K562 (cell line): ENCODE measurements around the gene USP44. TPM values are rescaled to one million over a fixed set of nuclear protein-coding genes. Genes with fewer than 3 reads are reported as not detected.

Source experiments
- ATF4 ChIP-seq: fragments of 450-650 bp; formaldehyde crosslinking; IDR thresholded peaks from 2 replicates; pipeline ENCODE4 v1.4.0; 2022; ENCODE audit warnings: mild to moderate bottlenecking, moderate library complexity
- CREB3L1 ChIP-seq: fragments of 450-650 bp; IDR thresholded peaks from 2 replicates; pipeline ENCODE4 v1.6.1; 2014; ENCODE audit warnings: low read depth, mild to moderate bottlenecking, moderate library complexity, borderline replicate concordance
- ELF4 ChIP-seq: fragments of 450-650 bp; formaldehyde crosslinking; IDR thresholded peaks from 2 replicates; pipeline ENCODE4 v1.4.0; 2022; ENCODE audit warnings: missing genetic modification characterization
- HMGN3 ChIP-seq: IDR thresholded peaks from 2 replicates; pipeline ENCODE4 v1.6.1; 2011; ENCODE audit warnings: borderline replicate concordance, low read depth, mild to moderate bottlenecking, mixed read lengths, low read length; ENCODE audit not compliant: insufficient read length; ENCODE audit errors: extremely low read depth
- MGA ChIP-seq: fragments of 450-650 bp; IDR thresholded peaks from 2 replicates; pipeline ENCODE4 v1.6.1; 2016; ENCODE audit warnings: mild to moderate bottlenecking, moderate library complexity
- NFATC3 ChIP-seq: fragments of 450-650 bp; IDR thresholded peaks from 2 replicates; pipeline ENCODE4 v1.6.1; 2017; ENCODE audit warnings: mild to moderate bottlenecking
- TCF7L2 ChIP-seq: fragments of 150-350 bp; IDR thresholded peaks from 2 replicates; pipeline ENCODE4 v1.6.1; 2016; ENCODE audit warnings: low read depth, mild to moderate bottlenecking, low read length, moderate library complexity
- polyA plus RNA-seq, 8 experiments: library from polyadenylated mRNA; depleted of rRNA in 4 of 8; stranded (reverse) in 5 of 8; unstranded in 3 of 8; fragments of >200 nt; fragmentation: Nextera tagmentation in 2 of 8; fragmentation: Illumina TruSeq in 1 of 8; extraction: Ambion mirVana in 2 of 8; extraction: Trizol in 1 of 8; gene quantifications; 2 replicates each; pipeline versions ENCODE4 v1.2.1 to v1.2.3, GENCODE V29; 2011 to 2014; ENCODE audit warnings: inconsistent platforms in 1 of 8, missing spikeins in 1 of 8
- total RNA-seq, 7 experiments: library from RNA; depleted of rRNA in 6 of 7; stranded (reverse); fragments of >200 nt in 6 of 7; fragmentation: Illumina TruSeq in 2 of 7; extraction: Trizol in 2 of 7; gene quantifications; 2 replicates each; pipeline versions ENCODE4 v1.2.1 to v1.2.3, GENCODE V29; 2011 to 2021; ENCODE audit warnings: low replicate concordance in 1 of 7
- TF ChIP-seq, protein P1 (sequence below): sonication (generic); formaldehyde crosslinking; IDR thresholded peaks from 2 replicates; pipeline ENCODE4 v1.8.1; 2022; ENCODE audit warnings: missing genetic modification reagents
- TF ChIP-seq, protein P2 (sequence below): fragments of 250-450 bp; sonication (Bioruptor Pico); IDR thresholded peaks from 2 replicates; pipeline ENCODE4 v1.8.0; 2021; ENCODE audit warnings: moderate library complexity, mild to moderate bottlenecking, inconsistent platforms

Gene USP44
- total and polyA plus RNA-seq, 9 of the 15 experiments (the other 6 are each of a cell fraction or from before 2014, with no cell fraction given), result 2.1 to 5.7 (median 2.8) TPM

GRCh38 chr12:95516757-95517156 is 34.5 kb downstream of the USP44 start (continued):
- TF ChIP-seq HMGN3 (peak; percentile 50), ATF4 (peak; percentile 62; the same call in 1 of the 2 replicates), TCF7L2 (no peak), ELF4 (CRISPR knock-in tag) (peak; percentile 73; the same call in 1 of the 2 replicates), NFATC3 (no peak), MGA (no peak), CREB3L1 (no peak)
- TF ChIP-seq, protein P1, sequence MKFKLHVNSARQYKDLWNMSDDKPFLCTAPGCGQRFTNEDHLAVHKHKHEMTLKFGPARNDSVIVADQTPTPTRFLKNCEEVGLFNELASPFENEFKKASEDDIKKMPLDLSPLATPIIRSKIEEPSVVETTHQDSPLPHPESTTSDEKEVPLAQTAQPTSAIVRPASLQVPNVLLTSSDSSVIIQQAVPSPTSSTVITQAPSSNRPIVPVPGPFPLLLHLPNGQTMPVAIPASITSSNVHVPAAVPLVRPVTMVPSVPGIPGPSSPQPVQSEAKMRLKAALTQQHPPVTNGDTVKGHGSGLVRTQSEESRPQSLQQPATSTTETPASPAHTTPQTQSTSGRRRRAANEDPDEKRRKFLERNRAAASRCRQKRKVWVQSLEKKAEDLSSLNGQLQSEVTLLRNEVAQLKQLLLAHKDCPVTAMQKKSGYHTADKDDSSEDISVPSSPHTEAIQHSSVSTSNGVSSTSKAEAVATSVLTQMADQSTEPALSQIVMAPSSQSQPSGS (CRISPR knock-in tag), result no peak
- TF ChIP-seq, protein P2, sequence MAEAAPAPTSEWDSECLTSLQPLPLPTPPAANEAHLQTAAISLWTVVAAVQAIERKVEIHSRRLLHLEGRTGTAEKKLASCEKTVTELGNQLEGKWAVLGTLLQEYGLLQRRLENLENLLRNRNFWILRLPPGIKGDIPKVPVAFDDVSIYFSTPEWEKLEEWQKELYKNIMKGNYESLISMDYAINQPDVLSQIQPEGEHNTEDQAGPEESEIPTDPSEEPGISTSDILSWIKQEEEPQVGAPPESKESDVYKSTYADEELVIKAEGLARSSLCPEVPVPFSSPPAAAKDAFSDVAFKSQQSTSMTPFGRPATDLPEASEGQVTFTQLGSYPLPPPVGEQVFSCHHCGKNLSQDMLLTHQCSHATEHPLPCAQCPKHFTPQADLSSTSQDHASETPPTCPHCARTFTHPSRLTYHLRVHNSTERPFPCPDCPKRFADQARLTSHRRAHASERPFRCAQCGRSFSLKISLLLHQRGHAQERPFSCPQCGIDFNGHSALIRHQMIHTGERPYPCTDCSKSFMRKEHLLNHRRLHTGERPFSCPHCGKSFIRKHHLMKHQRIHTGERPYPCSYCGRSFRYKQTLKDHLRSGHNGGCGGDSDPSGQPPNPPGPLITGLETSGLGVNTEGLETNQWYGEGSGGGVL (CRISPR knock-in tag), result no peak
